Astrocyte (in vitro differentiated cells and primary cell): ENCODE measurements around the gene SMTNL2.

ENCODE experiments used
- CTCF ChIP-seq: IDR thresholded peaks from 2 replicates; pipeline ENCODE4 v1.5.1; 2011; ENCODE audit warnings: low read depth, mild to moderate bottlenecking, inconsistent platforms, low read length, moderate library complexity; ENCODE audit not compliant: insufficient read depth
- EZH2 ChIP-seq: IDR thresholded peaks from 2 replicates; pipeline ENCODE4 v1.6.1; 2012; ENCODE audit warnings: mild to moderate bottlenecking, low read length, inconsistent platforms; ENCODE audit not compliant: insufficient read depth

GRCh38 chr17:4547118-4547906 is 37.0 kb upstream of the SMTNL2 start:
- TF ChIP-seq CTCF (no peak), EZH2 (no peak)
